ENCODE measurements around the gene HEMK1.

GRCh38 chr3:50536471-50537180 is 32.7 kb upstream of the HEMK1 start:
- no peak for TF ChIP-seq CTCF (IDR thresholded peaks at IDR 0.05; ENCODE audit: low read depth, low read length, poor library complexity, severe bottlenecking)
- no peak for TF ChIP-seq EZH2phosphoT487 (IDR thresholded peaks at IDR 0.05; ENCODE audit: borderline replicate concordance, low read length)

Measured in DOHH2 (cell line).